ENCODE results near the gene UPK1B.
A peak's percentile ranks its signal among the peaks of the same experiment; 100 is the strongest.
"Not testable (repeated sequence)": the region's sequence is repeated elsewhere in the genome, so short reads cannot be mapped to it uniquely, and the experiment has no call there.

UPK1B gene

GRCh38 chr3:119239206-119239820 lies 65.9 kb downstream of the UPK1B start:
- peak overlapping the region; percentile 72 for H3K4me3 ChIP-seq (ENCODE audit: low read depth, low read length)
- no peak for TF ChIP-seq CTCF (IDR thresholded peaks at IDR 0.05; ENCODE audit: control insufficient read depth, extremely low read depth, insufficient read depth)
- DNase-seq (ENCODE audit: low read depth) = no peak

- TF ChIP-seq CTCF (IDR thresholded peaks at IDR 0.05; ENCODE audit: control insufficient read depth, extremely low read depth, insufficient read depth) = no peak
- peak overlapping the region; percentile 72 for H3K4me3 ChIP-seq (ENCODE audit: low read depth, low read length)
- DNase-seq (ENCODE audit: low read depth) = no peak
These were observed 66.7 kb downstream of the UPK1B start for GRCh38 chr3:119240101-119240590.

- peak; percentile 69 for DNase-seq (ENCODE audit: low read depth)
- H3K4me3 ChIP-seq (ENCODE audit: low read depth, low read length) = peak within 1 kb of the TSS; percentile 72
- TF ChIP-seq CTCF (IDR thresholded peaks at IDR 0.05; ENCODE audit: control insufficient read depth, extremely low read depth, insufficient read depth) = no peak
These were observed 67.4 kb downstream of the UPK1B start, which contains the start of gene B4GALT4 for GRCh38 chr3:119240591-119241434. Gene B4GALT4, minus strand, starts transcription at chr3:119240878. Its CDS starts 10,779 bp downstream, at chr3:119230099.

GRCh38 chr3:119242387-119243057 lies 69.1 kb downstream of the UPK1B start:
- not testable (repeated sequence) for H3K4me3 ChIP-seq (ENCODE audit: low read depth, low read length); DNase-seq (ENCODE audit: low read depth)

- DNase-seq (ENCODE audit: low read depth); H3K4me3 ChIP-seq (ENCODE audit: low read depth, low read length): not testable (repeated sequence)
These were observed 69.7 kb downstream of the UPK1B start for GRCh38 chr3:119243058-119243529.

GRCh38 chr3:119243712-119244111 lies 70.3 kb downstream of the UPK1B start:
- DNase-seq (ENCODE audit: low read depth) = no peak
- no peak for TF ChIP-seq CTCF (IDR thresholded peaks at IDR 0.05; ENCODE audit: control insufficient read depth, extremely low read depth, insufficient read depth)

GRCh38 chr3:119245778-119246177 lies 72.4 kb downstream of the UPK1B start:
- DNase-seq (ENCODE audit: low read depth) = no peak

More at GRCh38 chr3:119243712-119244111, 70.3 kb downstream of the UPK1B start:
- H3K4me3 ChIP-seq (ENCODE audit: low read depth, low read length) = no peak overlapping the region

More at GRCh38 chr3:119245778-119246177, 72.4 kb downstream of the UPK1B start:
- no peak for TF ChIP-seq CTCF (IDR thresholded peaks at IDR 0.05; ENCODE audit: control insufficient read depth, extremely low read depth, insufficient read depth)
- H3K4me3 ChIP-seq (ENCODE audit: low read depth, low read length) = no peak overlapping the region

All from LNCaP clone FGC (cell line).